HG03354 (cell line): Measurements from ENCODE around the gene GNAL.

Experiments
- ATAC-seq: cut with Tn5 transposase; IDR thresholded peaks from one replicate; pipeline ENCODE4 v1.9.1; 2021; ENCODE audit warnings: mild to moderate bottlenecking; ENCODE audit not compliant: unreplicated experiment, poor library complexity, severe bottlenecking

GNAL gene

GRCh38 chr18:11752116-11752911, 63.2 kb downstream of the GNAL start:
- ATAC-seq: no peak

- ATAC-seq: no peak
These were observed 65.9 kb downstream of the GNAL start for GRCh38 chr18:11754979-11755378.

- ATAC-seq: no peak
These were observed 68.1 kb downstream of the GNAL start for GRCh38 chr18:11757084-11757590.

- ATAC-seq: no peak
These were observed 70.4 kb downstream of the GNAL start for GRCh38 chr18:11759456-11759855.

GRCh38 chr18:11760498-11761167, 71.6 kb downstream of the GNAL start:
- ATAC-seq: no peak

GRCh38 chr18:11761553-11761952, 72.5 kb downstream of the GNAL start:
- no peak for ATAC-seq

GRCh38 chr18:11762429-11762828, 73.4 kb downstream of the GNAL start:
- no peak for ATAC-seq

- ATAC-seq: no peak
These were observed 78.3 kb downstream of the GNAL start for GRCh38 chr18:11767329-11767728.

GRCh38 chr18:11767935-11768334, 78.9 kb downstream of the GNAL start:
- no peak for ATAC-seq

GRCh38 chr18:11775436-11776174, 86.5 kb downstream of the GNAL start:
- no peak for ATAC-seq

GRCh38 chr18:11780042-11780441, 91.0 kb downstream of the GNAL start:
- no peak for ATAC-seq

GRCh38 chr18:11783716-11784331, 94.8 kb downstream of the GNAL start:
- ATAC-seq: no peak

- no peak for ATAC-seq
These were observed 95.7 kb downstream of the GNAL start for GRCh38 chr18:11784674-11785304.

- no peak for ATAC-seq
These were observed 96.5 kb downstream of the GNAL start for GRCh38 chr18:11785444-11786055.

- ATAC-seq: no peak
These were observed 100.8 kb downstream of the GNAL start for GRCh38 chr18:11789716-11790510.

- no peak for ATAC-seq
These were observed 102.1 kb downstream of the GNAL start for GRCh38 chr18:11791131-11791530.

- ATAC-seq: no peak
These were observed 103.6 kb downstream of the GNAL start for GRCh38 chr18:11792632-11793031.

- ATAC-seq: no peak
These were observed 105.1 kb downstream of the GNAL start for GRCh38 chr18:11794195-11794594.
